Hepatocyte (in vitro differentiated cells): ENCODE results near the gene MAPKAP1. TPM values are rescaled to one million over a fixed set of nuclear protein-coding genes. Genes with fewer than 3 reads are reported as not detected.

Source experiments
- DNase-seq: peaks from one replicate; pipeline ENCODE4 v3.0.0-alpha.2; 2016; ENCODE audit warnings: low spot score
- H2AFZ ChIP-seq: fragments of 200-600 bp; sonication (generic); 2 replicates; pipeline ENCODE4 v1.6.0; 2016; ENCODE audit warnings: antibody characterized with exemption, mild to moderate bottlenecking
- H3K27ac ChIP-seq: fragments of 200-600 bp; sonication (generic); 2 replicates; pipeline ENCODE4 v1.5.1; 2016; ENCODE audit warnings: mild to moderate bottlenecking
- H3K27me3 ChIP-seq: fragments of 200-600 bp; sonication (generic); 2 replicates; pipeline ENCODE4 v1.6.1; 2016
- H3K36me3 ChIP-seq: fragments of 200-600 bp; sonication (generic); replicated peaks from 2 replicates; pipeline ENCODE4 v1.5.1; 2016; ENCODE audit warnings: low read depth; ENCODE audit not compliant: insufficient read depth
- H3K4me1 ChIP-seq: fragments of 200-600 bp; sonication (generic); 2 replicates; pipeline ENCODE4 v1.5.1; 2016; ENCODE audit warnings: mild to moderate bottlenecking, moderate library complexity; ENCODE audit not compliant: insufficient read depth
- H3K4me2 ChIP-seq: fragments of 200-600 bp; sonication (generic); 2 replicates; pipeline ENCODE4 v1.6.0; 2016
- H3K4me3 ChIP-seq: fragments of 200-600 bp; sonication (generic); 2 replicates; pipeline ENCODE4 v1.5.1; 2016; ENCODE audit warnings: mild to moderate bottlenecking
- H3K79me2 ChIP-seq: fragments of 200-600 bp; sonication (generic); 2 replicates; pipeline ENCODE4 v1.6.0; 2017; ENCODE audit warnings: mild to moderate bottlenecking
- H3K9me2 ChIP-seq: fragments of 200-600 bp; sonication (generic); replicated peaks from 2 replicates; pipeline ENCODE4 v1.6.0; 2017; ENCODE audit warnings: mild to moderate bottlenecking; ENCODE audit not compliant: insufficient read depth
- H3K9me3 ChIP-seq: fragments of 200-600 bp; sonication (generic); 2 replicates; pipeline ENCODE4 v1.5.1; 2016; ENCODE audit warnings: low read depth, mild to moderate bottlenecking
- H4K20me1 ChIP-seq: fragments of 200-600 bp; sonication (generic); 2 replicates; pipeline ENCODE4 v1.6.0; 2016; ENCODE audit warnings: mild to moderate bottlenecking; ENCODE audit not compliant: insufficient read depth, poor library complexity, severe bottlenecking
- CTCF ChIP-seq: fragments of 200-600 bp; sonication (generic); IDR thresholded peaks from 2 replicates; pipeline ENCODE4 v1.5.1; 2016; ENCODE audit warnings: antibody characterized with exemption, mild to moderate bottlenecking; ENCODE audit not compliant: poor library complexity
- EZH2 ChIP-seq: fragments of 200-600 bp; sonication (generic); IDR thresholded peaks from 2 replicates; pipeline ENCODE4 v1.6.1; 2016; ENCODE audit warnings: antibody characterized with exemption, mild to moderate bottlenecking, borderline replicate concordance
- EZH2phosphoT487 ChIP-seq: fragments of 200-600 bp; sonication (generic); IDR thresholded peaks from one replicate; pipeline ENCODE4 v1.6.1; 2018; ENCODE audit warnings: antibody characterized with exemption, mild to moderate bottlenecking, low read depth, moderate library complexity; ENCODE audit not compliant: unreplicated experiment, severe bottlenecking
- WGBS: methylation state at CpG from one replicate; pipeline ENCODE4 v1.1.6; 2016; ENCODE audit warnings: low lambda C conversion rate; ENCODE audit errors: missing lambda C conversion rate; 5-methylcytosine and 5-hydroxymethylcytosine counted together
- polyA plus RNA-seq: library from polyadenylated mRNA; unstranded; fragments of >200 nt; fragmentation: Nextera tagmentation; extraction: Ambion mirVana; gene quantifications from 2 replicates; pipeline ENCODE4 v1.2.1, GENCODE V29; 2016
- total RNA-seq: library from RNA; depleted of rRNA; stranded (reverse); fragments of >200 nt; gene quantifications from 2 replicates; pipeline ENCODE4 v1.2.3, GENCODE V29; 2014

Gene MAPKAP1
- total and polyA plus RNA-seq, 2 experiments from 2014 or later = 74.5 to 79.4 TPM

DNA sequence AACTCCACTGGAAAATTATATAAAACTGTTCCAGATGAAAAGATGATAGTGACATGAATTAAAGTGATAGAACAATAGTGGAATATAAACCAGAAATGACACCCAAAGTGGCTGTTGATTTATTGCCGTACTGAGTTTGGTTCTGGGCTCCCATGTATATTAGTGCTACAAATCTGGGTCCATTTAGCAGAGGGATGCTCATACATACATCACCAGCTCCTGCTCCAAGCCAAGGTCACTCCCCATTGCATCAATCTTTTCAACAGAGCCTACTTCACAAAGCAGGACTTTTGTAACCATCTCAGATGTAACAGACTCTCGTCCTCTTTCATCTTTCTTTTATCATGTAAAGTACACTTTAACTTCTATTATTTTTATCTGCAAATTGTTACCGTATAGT lies 236.8 kb downstream of the MAPKAP1 start:
- 88% methylated on average over 3 of the region's 3 CpGs for WGBS
- Histone ChIP-seq H3K4me1 (peaks cover 10% of the 10 kb centered on the region), H2AFZ (no peak overlapping the region), H4K20me1 (peaks cover 3% of the 10 kb centered on the region), H3K4me2 (no peak overlapping the region), H3K27me3 (no peaks in the 10 kb centered on the region), H3K79me2 (no peaks in the 10 kb centered on the region), H3K27ac (no peak overlapping the region), H3K9me2 (no peaks in the 10 kb centered on the region), H3K4me3 (no peak overlapping the region), H3K36me3 (no peaks in the 10 kb centered on the region), H3K9me3 (no peaks in the 10 kb centered on the region)
- TF ChIP-seq EZH2 = no peak
- TF ChIP-seq EZH2phosphoT487 = no peak
- TF ChIP-seq CTCF = no peak
- no peak for DNase-seq

DNA sequence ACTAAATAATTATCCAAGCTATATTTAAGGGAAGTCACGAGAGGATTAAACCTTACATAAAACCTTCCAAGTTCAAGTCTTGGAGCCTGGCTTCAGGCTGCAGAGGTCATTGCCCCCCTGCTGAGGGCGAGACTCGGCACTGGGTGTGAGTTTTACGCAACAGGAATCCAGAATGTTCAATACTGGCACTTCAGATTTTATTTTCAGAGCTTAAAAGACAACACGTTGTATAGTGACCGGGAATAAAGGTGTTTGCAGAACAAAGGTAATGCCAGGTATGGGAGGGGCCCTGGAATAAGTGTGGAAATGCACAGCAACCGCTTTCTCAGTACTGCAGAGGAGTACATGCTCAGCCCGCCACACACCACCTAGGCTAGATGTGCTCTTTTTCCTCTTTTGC lies 238.4 kb downstream of the MAPKAP1 start:
- H3K9me3 ChIP-seq = no peaks in the 10 kb centered on the region
- no peak for DNase-seq
- 87% methylated on average over 8 of the region's 8 CpGs for WGBS
- H3K27me3 ChIP-seq = no peaks in the 10 kb centered on the region
- H3K27ac ChIP-seq = no peak overlapping the region
- TF ChIP-seq EZH2 = no peak
- no peak overlapping the region for H2AFZ ChIP-seq
- no peak overlapping the region for H3K4me2 ChIP-seq
- H4K20me1 ChIP-seq = peaks cover 3% of the 10 kb centered on the region
- H3K4me1 ChIP-seq = peaks cover 3% of the 10 kb centered on the region
- no peaks in the 10 kb centered on the region for H3K36me3 ChIP-seq
- H3K4me3 ChIP-seq = no peak overlapping the region
- no peaks in the 10 kb centered on the region for H3K79me2 ChIP-seq
- H3K9me2 ChIP-seq = no peaks in the 10 kb centered on the region

DNA sequence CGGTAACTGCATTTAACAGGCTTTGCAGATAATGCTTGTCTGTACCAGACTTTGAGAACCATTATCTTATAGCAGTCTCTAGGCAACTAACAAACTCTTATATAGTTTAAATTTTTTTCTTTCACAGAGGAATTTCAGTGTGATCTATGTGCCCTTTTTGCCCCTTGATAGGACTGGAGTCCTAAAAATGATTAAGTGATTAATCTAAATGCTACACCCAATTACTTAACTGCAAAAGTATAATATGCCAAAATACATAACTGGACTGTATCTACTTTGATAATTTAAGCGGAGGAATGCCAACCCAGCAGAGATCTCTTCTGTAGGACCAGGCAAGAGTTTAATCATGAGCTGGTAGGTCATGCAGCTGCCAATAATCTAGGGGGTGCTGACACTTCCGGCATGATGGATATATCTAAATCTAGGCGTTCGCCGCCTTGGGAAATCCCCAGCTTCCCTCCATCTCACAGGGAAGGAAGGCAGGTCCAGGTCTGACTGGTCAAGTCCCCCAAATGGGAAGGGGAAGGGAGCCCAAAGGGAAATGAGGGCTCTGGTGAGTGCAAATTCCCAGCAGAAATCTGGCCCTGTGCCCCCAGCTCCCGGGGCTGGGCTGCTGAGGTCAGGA lies 239.8 kb downstream of the MAPKAP1 start:
- Histone ChIP-seq H4K20me1 (peaks cover 3% of the 10 kb centered on the region), H3K4me1 (peaks cover 10% of the 10 kb centered on the region), H3K9me3 (no peaks in the 10 kb centered on the region), H3K27ac (no peak overlapping the region), H3K9me2 (no peaks in the 10 kb centered on the region), H3K4me2 (no peak overlapping the region), H3K4me3 (no peak overlapping the region), H3K79me2 (no peaks in the 10 kb centered on the region), H2AFZ (no peak overlapping the region), H3K27me3 (no peaks in the 10 kb centered on the region), H3K36me3 (no peaks in the 10 kb centered on the region)
- no peak for TF ChIP-seq EZH2phosphoT487
- no peak for TF ChIP-seq CTCF
- TF ChIP-seq EZH2 = no peak
- 73% methylated on average over 7 of the region's 7 CpGs for WGBS
- DNase-seq = no peak

DNA sequence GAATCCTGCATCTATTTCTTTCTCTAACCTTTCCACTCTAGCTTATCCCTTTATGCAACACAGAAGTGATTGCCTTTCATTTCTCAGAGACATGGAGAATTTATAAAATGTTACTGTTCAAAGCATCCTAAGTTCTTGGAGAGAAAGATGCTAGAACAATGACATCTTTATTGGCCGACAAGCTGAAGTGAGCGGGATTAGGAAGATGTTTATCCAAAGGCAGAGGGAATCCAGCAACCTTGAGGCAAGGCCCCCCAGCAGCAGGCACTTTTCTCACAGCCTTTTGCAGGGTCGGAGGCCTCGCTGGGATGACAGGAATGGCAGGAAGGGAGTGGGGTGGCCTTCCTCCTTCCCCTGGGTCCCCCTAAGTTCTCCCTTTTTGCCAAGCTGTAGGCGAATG lies 240.6 kb downstream of the MAPKAP1 start:
- no peaks in the 10 kb centered on the region for H3K79me2 ChIP-seq
- WGBS = 50% methylated on average over 5 of the region's 5 CpGs
- no peak overlapping the region for H3K4me2 ChIP-seq
- no peak overlapping the region for H3K4me3 ChIP-seq
- H3K27me3 ChIP-seq = no peaks in the 10 kb centered on the region
- H3K36me3 ChIP-seq = no peaks in the 10 kb centered on the region
- no peaks in the 10 kb centered on the region for H4K20me1 ChIP-seq
- no peak overlapping the region for H3K27ac ChIP-seq
- H3K9me3 ChIP-seq = no peaks in the 10 kb centered on the region
- H2AFZ ChIP-seq = no peak overlapping the region
- H3K4me1 ChIP-seq = peaks cover 11% of the 10 kb centered on the region
- H3K9me2 ChIP-seq = no peaks in the 10 kb centered on the region
- TF ChIP-seq CTCF (no peak), EZH2 (no peak), EZH2phosphoT487 (no peak)
- DNase-seq = no peak
